Prostate gland (tissue), 2 donors: ENCODE results near the gene ADAMTSL3.

Source experiments
- POLR2A ChIP-seq: fragments of 450-650 bp; IDR thresholded peaks from one replicate; pipeline ENCODE4 v1.6.1; 2016; ENCODE audit warnings: antibody characterized with exemption, mild to moderate bottlenecking
- POLR2AphosphoS5 ChIP-seq: sonication (generic); formaldehyde crosslinking; IDR thresholded peaks from one replicate; pipeline ENCODE4 v1.6.1; 2017; ENCODE audit warnings: antibody characterized with exemption
- TF ChIP-seq, protein P1 (sequence below), 4 experiments: fragments of 200-600 bp in 2 of 4; fragments of 450-650 bp in 2 of 4; sonication (generic) in 2 of 4; IDR thresholded peaks; 1 replicate in 3 of 4; 2 replicates in 1 of 4; pipeline ENCODE4 v1.5.1; 2016 to 2019; ENCODE audit warnings: antibody characterized with exemption in 4 of 4, mild to moderate bottlenecking in 2 of 4, moderate library complexity in 2 of 4

DNA sequence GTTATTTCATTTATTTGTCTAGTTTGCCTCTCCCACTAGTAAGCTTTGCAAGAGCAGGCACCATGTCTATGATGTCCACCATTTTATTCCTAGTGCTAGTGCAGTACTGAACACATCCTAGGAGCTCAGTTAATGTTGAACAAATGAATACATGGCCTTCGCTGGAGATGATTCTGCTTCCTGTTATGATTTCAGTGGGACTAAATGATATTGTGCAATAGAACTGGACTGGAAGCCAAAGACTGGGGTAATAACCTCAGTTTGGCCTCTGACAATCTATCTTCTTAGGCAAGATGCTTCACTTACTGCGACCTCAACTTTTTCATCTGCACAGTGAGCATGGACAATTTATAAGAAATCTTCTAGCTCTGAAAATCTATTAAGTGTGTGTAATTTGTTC is 191.3 kb downstream of the ADAMTSL3 start:
- TF ChIP-seq, protein P1, sequence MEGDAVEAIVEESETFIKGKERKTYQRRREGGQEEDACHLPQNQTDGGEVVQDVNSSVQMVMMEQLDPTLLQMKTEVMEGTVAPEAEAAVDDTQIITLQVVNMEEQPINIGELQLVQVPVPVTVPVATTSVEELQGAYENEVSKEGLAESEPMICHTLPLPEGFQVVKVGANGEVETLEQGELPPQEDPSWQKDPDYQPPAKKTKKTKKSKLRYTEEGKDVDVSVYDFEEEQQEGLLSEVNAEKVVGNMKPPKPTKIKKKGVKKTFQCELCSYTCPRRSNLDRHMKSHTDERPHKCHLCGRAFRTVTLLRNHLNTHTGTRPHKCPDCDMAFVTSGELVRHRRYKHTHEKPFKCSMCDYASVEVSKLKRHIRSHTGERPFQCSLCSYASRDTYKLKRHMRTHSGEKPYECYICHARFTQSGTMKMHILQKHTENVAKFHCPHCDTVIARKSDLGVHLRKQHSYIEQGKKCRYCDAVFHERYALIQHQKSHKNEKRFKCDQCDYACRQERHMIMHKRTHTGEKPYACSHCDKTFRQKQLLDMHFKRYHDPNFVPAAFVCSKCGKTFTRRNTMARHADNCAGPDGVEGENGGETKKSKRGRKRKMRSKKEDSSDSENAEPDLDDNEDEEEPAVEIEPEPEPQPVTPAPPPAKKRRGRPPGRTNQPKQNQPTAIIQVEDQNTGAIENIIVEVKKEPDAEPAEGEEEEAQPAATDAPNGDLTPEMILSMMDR (IDR thresholded peaks at IDR 0.05) = no peak
- peak; percentile 7 for TF ChIP-seq POLR2AphosphoS5
- TF ChIP-seq POLR2A = no peak
